ENCODE results near the gene SMIM23.

GRCh38 chr5:171766875-171767274 lies 18.7 kb upstream of the SMIM23 start:
- no peak for TF ChIP-seq CTCF (IDR thresholded peaks at IDR 0.05)
- no peak for TF ChIP-seq POLR2A (IDR thresholded peaks at IDR 0.05)

All from body of pancreas (tissue), 4 donors.